Activated CD8-positive, alpha-beta memory T cell treated with anti-CD3 and anti-CD28 coated beads, Interleukin-2, amount 50 U/mL, for 4 hours (primary cell): ENCODE data around the gene NXNL1.

Source experiments
- DNase-seq: peaks from one replicate; pipeline ENCODE4 v3.0.0-alpha.2; 2020

The NXNL1 gene

DNA sequence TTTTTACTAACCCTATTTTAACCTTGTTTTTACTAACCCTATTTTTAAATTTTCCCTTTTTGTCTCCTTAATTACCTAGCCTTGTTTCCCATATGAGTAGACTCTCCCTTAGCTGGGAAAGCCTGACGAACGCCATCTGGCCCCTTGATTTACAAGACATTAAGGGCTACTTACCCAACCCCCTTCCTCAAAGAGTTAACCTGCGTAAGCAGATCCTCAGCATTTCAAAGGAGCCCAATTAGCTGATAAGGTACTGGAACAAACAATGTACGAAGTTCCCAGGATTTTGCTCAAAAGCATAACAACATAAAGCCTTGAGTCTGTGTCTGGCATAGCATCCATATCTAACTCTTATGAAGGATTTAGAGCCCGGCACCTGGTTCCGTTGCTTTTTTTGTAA, 45.6 kb downstream of the NXNL1 start:
- DNase-seq: no peak

DNA sequence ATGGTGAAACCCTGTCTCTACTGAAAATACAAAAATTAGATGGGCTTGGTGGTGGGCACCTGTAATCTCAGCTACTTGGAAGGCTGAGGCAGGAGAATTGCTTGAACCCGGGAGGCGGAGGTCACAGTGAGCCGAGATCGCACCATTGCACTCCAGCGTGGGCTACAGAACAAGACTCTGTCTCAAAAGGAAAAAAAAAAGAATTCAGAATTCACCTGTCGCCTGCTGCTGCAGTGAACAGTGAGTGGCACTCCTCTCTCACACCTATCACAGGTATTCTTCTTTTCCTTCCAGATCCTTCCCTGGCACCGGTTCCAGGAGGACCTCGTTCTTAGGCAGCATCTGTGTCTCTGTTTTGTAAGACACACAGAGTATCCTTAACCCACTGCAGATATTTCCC, 46.6 kb downstream of the NXNL1 start:
- DNase-seq: no peak

- DNase-seq: no peak
These were observed 48.9 kb downstream of the NXNL1 start for GRCh38 chr19:17411801-17412200.

DNA sequence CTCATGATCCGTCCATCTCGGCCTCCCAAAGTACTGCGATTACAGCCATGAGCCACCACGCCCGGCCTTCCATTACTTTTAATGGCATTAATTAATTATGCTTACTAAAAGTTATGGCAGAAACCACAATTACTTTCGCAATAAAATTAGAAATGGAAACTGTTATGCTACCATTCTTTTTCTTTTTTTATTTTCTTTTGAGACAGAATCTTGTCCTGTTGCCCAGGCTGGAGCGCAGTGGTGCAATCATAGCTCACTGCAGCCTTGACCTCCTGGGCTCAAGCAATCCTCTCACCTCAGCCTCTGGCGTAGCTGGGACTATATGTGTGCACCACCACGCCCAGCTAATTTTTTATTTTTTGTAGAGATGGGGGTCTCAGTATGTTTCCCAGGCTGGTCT, 50.7 kb downstream of the NXNL1 start:
- no peak for DNase-seq

DNA sequence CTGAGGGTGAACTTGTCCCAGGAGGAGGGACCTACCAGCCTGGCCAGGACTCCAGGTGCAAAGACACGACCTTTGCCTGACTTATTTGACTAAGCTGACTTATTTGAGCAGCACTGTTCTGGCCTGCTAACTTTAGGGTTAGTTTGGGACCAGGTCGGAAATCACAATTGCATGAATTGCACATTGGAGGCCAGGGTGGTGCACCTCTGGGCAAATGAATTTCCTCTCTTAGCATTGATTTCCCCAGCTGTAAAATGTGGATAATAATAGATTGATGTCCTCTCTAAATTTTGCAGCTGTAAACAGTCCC, 53.9 kb downstream of the NXNL1 start:
- no peak for DNase-seq

DNA sequence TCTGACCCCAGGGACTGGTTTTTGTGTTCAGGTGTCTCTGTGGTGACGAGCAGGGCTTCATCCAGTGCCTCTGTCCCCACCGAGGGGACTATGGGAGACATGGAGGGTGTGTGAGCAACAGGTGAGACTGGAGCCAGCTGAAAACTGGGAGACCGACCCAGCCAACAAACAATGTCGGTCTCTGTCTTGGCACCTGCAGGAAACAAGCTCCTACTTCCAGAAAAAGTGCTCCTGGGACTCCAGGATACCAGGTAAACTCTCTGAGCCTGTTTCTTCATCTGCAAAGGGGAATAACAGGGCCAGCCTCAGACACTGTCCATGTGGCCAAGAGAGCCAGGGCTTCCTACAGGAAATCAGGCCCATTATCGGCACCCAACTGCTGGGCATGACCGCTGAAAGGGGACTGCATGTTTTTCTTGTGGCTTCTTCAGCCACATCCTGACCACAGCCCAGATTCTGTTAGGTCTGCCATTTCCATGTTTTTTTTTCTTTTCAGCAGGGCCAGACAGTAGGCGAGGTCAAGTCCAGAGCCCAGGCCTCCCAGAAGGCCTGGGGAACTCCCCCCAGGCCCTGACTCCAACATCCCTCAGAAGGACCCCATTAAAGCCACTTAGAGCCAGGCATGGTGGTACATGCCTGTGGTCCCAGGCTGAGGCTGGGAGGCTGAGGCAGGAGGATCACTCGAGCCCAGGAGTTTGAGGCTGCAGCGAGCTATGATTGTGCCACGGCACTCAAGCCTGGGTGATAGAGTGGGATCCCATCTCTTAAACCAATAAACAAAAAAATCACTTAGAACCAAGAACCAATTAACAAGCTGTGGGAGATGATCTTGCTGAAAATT, 54.5 kb downstream of the NXNL1 start:
- no peak for DNase-seq
